Body of pancreas (tissue), 4 donors: ENCODE results near the gene SUPV3L1.

Experiments used
- POLR2A ChIP-seq, 3 donors: fragments of 450-650 bp; IDR thresholded peaks; one replicate each; pipeline ENCODE4 v1.6.1; 2016; ENCODE audit warnings: antibody characterized with exemption in 3 of 3, mild to moderate bottlenecking in 2 of 3
- TF ChIP-seq, protein P1 (sequence below), 7 experiments: fragments of 450-650 bp in 4 of 7; fragments of 200-600 bp in 3 of 7; sonication (generic) in 3 of 7; IDR thresholded peaks; one replicate each; pipeline ENCODE4 v1.5.1; 2016 to 2019; ENCODE audit warnings: antibody characterized with exemption in 7 of 7

DNA sequence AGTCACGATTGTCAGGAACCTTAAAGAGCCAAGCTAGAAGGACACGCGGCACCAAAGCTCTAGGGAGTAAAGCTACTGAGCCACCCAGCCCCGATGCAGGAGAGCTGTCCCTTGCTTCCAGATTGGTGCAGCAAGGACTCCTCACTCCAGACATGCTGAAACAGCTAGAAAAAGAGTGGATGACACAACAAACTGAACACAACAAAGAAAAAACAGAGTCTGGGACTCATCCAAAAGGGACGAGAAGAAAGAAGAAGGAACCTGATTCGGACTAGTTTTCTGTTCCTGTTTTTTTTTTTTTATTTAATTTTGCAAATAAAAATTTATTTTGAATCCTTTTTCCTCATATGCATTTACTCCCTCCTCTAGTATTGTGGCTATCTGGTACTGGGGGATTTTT, 28.7 kb downstream of the SUPV3L1 start:
- TF ChIP-seq, protein P1, sequence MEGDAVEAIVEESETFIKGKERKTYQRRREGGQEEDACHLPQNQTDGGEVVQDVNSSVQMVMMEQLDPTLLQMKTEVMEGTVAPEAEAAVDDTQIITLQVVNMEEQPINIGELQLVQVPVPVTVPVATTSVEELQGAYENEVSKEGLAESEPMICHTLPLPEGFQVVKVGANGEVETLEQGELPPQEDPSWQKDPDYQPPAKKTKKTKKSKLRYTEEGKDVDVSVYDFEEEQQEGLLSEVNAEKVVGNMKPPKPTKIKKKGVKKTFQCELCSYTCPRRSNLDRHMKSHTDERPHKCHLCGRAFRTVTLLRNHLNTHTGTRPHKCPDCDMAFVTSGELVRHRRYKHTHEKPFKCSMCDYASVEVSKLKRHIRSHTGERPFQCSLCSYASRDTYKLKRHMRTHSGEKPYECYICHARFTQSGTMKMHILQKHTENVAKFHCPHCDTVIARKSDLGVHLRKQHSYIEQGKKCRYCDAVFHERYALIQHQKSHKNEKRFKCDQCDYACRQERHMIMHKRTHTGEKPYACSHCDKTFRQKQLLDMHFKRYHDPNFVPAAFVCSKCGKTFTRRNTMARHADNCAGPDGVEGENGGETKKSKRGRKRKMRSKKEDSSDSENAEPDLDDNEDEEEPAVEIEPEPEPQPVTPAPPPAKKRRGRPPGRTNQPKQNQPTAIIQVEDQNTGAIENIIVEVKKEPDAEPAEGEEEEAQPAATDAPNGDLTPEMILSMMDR (IDR thresholded peaks at IDR 0.05), result no peak
- no peak for TF ChIP-seq POLR2A (IDR thresholded peaks at IDR 0.05)
